Endothelial cell of hepatic sinusoid (primary cell): ENCODE measurements around the gene OLFML1.
"Not testable (repeated sequence)": the region's sequence is repeated elsewhere in the genome, so short reads cannot be mapped to it uniquely, and the experiment has no call there.

Source experiments
- in situ Hi-C: cut with HindIII; loops from 2 replicates; pipeline ENCODE4 v1.10.0; 2017; ENCODE audit warnings: low sequenced_read_pairs

The OLFML1 gene

DNA sequence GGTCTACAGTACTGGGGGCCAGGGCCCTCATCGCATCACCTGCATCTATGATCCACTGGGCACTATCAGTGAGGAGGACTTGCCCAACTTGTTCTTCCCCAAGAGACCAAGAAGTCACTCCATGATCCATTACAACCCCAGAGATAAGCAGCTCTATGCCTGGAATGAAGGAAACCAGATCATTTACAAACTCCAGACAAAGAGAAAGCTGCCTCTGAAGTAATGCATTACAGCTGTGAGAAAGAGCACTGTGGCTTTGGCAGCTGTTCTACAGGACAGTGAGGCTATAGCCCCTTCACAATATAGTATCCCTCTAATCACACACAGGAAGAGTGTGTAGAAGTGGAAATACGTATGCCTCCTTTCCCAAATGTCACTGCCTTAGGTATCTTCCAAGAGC, 24.7 kb downstream of the OLFML1 start:
- in situ Hi-C loops = no loop called here

GRCh38 chr11:7511401-7511800, 26.1 kb downstream of the OLFML1 start:
- in situ Hi-C loops = no loop called here

- in situ Hi-C loops = no loop called here
Observed at GRCh38 chr11:7512525-7513233, 27.4 kb downstream of the OLFML1 start.

DNA sequence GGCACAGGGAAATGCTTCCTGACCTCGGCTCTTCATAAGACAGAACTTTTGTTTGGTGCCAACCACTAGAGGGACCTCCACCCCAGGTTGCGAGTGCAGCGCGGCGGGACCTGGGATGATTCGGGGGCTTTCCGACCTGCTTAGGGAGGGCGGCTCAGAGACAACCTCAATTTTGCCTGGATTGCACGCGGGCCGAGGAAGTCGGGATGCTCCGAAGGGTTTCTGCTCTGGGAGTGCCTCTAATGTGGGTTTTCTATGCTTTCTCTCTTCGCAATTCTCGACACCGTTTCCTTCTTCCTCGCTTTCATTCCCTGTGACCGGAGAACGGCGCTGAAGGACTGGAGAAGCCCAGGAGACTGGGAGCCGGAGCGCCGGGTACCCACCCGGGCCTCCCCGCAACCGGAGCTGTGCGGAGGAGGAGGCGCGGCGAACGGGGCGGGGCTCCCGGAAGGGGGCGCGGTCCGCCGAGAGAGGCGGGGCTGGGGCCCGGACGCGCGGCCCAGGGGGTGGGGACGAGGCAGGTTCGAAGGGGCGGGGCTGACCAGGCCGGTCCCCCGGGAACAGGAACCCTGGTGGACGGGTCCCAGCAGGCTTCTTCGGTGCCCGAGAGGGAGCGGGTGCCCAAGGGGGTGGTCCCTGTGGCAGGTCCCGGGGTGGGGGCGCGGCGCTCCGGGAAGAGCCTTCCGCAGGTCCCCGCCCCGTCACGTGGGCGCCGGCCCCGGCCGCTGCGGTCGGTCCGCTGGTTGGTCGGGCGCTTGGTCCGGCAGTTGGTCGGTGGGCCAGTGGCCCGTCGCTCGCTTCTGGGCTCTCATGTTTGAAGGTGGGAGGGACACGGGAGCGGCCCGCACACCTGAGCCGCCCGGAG, 28.2 kb downstream of the OLFML1 start, which contains the start of gene PPFIBP2:
TSS of gene PPFIBP2 (plus strand) at position 766 of the 865 bp plus-strand sequence. CDS start 35,477 bp downstream, outside the sequence.
- in situ Hi-C loops = no loop called here

DNA sequence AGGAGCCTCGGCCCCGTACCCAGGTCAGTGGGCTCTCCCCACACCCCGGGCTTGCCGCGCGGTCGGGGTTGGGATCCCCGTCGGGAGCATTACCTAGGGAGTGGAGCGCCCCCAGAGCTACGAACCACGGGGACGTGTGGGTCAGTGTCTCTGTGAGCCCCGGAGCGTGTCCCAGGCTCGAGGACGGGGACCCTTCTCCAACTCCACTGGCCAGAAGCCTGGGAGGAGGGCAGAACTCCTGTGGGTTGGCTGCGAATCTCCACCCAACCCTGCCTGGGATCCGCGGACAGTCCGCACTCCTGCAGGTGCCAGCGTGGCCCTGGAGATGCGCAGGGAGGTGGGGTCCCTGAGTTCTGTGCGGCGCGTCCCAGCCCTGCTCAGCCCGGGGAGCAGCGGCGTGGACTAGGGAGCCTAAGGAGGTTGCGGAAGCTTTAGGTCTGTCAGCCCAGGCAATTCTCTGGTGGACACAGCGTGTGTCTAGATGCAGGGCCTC, 28.8 kb downstream of the OLFML1 start:
- in situ Hi-C loops = no loop called here

DNA sequence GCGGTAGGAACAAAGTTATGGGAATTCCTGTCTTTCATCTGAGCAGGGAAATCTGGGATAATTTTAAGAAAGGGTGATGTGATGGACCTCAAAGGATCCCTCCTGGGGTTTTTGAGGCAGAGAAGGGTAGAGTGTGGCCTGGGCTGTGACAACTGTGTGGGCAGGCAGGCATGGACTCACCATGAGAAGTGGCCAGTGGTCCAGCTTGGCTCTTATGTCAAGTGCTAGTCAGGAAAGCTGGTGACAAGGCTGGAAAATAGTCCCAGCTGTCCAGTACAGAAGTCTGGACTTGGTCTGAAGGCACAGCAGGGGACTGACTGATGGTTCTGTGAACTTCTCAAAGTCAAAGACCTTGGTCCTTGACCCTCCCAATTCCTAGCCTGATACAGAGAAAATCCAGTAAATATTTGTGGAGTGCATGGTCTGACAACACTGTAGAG, 30.2 kb downstream of the OLFML1 start:
- in situ Hi-C loops = no loop called here

DNA sequence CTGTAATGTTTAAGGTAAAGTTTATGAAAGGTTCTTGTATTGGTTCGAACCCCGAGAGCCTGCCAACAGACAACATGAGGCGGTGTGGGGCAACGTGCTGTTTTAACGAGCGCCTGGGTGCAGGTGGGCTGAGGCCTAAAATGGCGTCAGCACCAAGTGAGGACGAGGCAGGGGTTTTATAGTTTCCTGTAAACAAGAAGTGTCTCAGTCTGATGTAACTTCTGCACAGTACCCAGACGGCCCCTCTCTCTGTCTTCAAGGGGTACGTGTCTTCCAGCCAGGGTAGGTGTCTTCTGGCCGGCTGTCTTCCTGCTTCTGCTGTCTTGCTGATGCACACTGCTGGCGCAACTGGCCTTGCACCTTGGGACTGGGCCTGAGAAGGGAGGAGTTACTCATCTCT, 31.2 kb downstream of the OLFML1 start:
- in situ Hi-C loops = no loop called here

DNA sequence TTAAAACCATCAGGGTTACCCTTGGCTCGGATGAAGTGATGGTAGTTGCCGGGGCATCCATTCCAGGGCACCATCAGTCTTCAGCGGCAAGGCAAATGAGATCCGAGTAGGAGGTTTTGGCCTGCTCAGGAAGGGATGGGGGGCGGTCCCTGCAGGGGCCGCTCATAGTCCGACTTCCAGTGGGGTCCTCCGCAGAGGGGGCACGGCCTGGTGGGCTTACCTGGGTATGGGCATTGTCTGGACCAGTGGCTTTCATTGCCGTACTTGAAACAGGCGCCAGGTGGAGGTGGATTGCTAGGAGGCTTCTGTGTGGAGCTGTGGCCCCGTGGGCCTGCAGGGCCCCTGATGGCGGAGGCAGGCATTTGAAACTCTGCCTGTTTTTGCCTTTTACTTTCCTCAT, 32.4 kb downstream of the OLFML1 start:
- in situ Hi-C loops = not testable (repeated sequence)

- in situ Hi-C loops = no loop called here
Observed at GRCh38 chr11:7518811-7519562, 33.7 kb downstream of the OLFML1 start.

DNA sequence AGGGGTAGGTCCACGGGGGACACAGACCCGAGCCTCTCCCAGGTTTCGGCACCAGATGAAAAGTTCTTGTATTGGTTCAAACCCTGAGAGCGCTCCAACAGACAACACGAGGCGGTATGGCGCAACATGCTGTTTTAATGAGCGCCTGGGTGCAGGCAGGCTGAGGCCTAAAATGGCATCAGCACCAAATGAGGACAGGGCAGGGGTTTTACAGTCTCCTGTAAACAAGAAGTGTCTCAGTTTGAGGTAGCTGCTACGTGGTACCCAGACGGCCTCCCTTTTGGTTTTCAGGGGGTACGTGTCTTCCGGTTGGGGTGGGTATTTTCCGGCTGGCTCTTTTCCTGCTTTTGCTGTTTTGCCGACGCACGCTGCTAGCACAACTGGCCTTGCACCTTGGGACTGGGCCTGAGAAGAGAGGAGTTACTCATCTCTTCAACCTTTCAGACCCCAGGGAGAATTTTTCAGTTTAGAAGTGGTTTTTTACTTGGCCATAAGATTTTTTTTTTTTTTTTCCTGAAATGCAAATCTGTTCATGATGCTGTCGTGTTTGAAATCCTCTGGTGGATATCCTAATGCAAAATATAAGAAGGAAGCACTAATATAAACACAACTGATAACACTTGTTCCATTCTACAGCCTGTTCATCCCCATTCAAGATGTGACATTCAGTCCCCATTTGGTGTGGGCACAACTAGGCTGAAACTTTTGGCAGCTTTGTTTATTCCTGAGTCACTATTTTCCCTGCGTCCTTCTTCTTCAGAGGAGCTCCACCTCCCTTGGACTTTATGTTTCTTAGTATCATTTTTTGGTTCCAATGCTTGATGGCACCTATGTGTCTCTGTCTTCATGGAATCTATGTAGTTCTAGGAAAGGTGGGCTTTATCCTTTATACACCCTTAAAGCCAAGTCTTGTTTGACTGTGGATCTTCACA, 35.0 kb downstream of the OLFML1 start:
- in situ Hi-C loops = no loop called here

DNA sequence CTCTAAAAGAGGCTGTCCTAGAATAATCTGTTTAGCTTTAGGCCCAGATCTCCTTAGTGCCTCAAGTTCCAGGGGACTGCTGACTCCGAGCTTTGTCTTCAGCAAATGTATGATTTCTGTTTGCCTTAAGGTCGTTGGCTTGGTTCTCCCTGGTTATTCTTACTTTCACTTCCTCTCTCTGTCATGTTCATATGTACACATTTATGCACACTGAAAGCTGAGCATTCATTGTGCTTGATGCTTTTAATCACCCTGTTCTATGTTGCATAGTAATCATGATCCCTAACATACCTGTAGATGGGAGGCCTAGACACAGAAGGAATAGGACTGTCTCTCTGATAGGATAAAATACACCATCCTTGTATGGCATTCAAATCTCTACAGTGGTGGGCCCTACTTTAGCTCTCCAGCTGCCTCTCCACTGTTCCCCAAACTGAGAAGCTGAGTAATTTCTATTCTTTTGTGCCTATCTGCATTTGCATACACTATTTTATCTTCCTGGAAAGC, 35.7 kb downstream of the OLFML1 start:
- in situ Hi-C loops = no loop called here

- in situ Hi-C loops = no loop called here
Observed at GRCh38 chr11:7522121-7522520, 36.8 kb downstream of the OLFML1 start.

DNA sequence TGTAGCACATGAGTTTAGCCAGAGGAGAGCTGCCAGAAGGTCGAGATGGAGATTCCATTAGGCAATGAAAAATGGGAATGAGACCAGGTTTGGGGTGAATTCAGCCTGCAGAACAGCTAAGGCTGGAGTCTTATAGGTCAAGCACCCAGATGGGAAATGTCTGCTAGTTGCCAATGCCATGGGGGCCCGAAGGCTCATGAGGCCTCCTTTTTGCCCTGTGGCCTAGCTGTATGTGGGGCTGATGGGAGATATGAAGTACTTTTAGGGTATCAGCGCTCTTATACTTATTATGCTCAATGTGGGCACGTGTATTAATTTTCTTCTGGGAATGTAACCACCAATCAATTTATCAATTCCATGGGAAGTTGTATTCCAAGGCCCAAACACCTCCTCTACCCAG, 37.2 kb downstream of the OLFML1 start:
- in situ Hi-C loops = no loop called here

DNA sequence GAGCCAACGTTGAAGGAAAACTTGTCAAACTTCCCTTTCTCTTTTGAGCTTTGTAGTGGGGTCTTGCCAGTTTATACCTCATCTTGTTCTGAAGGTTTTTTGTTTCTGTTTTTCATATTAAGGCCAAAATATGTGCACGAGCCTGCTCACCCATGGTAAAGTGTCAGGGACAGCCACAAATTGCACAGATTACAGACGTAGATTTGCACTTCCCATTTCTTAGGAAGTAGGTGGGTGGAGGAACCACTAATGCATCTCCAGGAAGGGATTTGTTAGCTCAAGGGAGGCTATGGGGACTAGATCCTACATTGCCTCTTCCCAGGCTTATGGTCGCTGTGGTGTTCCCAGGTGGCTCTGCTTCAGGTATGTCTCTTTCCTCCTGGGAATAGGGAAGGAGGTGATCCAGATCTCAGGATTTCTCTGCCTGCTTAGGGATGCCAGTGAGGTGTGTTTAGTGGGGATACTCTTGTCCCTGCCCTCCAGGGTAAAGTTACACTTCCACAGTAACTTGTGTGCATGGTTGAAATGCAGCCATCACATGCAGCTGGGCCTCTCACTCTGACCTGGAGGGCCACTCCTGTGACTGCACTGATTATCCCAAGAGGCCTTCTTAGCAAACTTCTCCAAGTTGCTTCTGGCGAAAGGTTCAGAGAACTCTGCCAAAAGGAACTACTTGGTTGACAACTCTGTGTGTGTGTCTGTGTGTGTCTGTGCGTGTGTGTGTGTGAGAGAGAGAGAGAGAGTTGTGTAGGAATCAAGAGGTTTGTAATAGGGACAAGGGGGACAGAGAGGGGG, 38.3 kb downstream of the OLFML1 start:
- in situ Hi-C loops = no loop called here

DNA sequence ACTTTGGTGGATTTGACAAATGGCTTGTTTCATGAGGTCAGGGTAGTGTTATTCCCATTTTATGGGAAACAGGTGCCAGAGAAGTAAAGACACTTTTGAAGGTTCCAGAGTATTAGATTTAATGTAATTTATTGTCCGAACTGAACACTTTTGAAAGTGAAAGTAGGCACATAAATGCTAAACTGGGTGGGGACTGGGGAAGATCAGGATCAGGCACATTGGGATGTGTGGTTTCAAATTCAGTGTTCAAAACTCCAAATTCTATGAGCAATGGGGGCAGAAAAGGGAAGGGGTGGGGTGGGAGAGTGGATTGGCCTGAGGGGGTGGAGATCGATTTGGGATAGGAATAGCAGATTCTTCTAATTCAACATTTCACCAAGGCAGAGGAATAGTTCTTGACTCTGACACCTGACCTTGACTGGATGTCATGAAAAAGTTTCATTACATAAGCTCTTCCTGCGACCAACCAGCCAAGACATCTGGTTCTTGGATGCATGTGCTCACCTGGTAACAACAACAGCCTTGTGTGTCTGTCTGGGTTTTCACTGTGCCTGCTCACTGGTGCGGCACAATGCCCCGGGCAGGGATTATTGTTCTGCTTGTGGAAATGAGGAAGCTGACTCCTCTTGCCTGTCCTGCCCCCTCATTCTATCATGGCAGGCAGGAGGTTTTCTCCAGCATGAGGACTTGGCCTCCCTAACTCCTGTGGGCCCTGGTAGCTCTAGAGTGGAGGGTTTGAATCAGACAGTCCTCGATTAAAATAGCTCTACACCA, 39.3 kb downstream of the OLFML1 start:
- in situ Hi-C loops = no loop called here

DNA sequence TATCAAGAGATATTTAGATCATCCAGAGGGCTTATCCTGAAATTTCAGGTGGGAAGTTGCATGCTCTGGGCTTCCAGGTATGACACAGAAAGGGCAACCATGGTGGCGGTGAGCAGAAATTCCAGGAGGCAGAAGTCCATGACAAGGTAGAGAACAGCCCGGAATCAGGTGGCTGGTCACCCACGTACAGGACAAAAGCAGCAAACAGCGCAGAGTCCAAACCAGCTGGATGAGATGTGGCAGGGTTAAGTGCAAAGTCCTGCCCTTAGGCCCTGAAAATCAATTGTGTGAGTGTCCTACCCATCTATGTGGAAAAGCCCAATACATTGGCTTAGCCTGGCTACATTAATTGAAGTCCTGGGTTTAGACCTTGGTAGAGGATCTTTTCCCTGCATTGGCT, 40.1 kb downstream of the OLFML1 start:
- in situ Hi-C loops = no loop called here

GRCh38 chr11:7527029-7527428, 41.7 kb downstream of the OLFML1 start:
- in situ Hi-C loops = no loop called here

DNA sequence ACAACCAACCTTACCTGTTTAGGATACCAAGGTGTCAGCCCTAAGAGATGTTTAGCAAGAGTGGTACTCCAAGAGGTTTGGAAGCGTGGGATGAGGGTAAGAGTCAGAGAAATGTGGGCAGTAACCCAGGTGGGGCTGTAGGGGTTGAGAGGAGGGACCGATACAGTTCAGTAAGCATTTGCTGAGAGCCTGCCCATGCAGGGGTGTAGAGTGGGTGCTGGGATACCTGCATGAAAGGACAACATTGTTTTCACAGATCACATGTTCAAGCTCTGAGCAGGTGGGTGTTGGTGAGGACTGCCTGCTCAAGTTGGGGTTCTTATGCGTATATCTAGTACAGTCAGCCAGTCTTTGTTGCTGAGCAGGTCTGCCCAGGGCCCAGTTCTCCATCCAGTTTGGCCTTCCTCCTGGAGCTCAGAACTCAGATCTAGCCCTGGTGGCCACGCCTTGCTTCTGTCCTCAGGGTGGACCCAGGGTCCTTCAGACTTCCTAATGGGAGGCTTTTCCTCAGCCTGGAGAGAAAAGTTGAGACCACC, 43.3 kb downstream of the OLFML1 start:
- in situ Hi-C loops = no loop called here
